OCI-M1 (cell line): ENCODE data around the gene ADGRF1.
A peak's percentile ranks its signal among the peaks of the same experiment; 100 is the strongest.
"Not testable (repeated sequence)": the region's sequence is repeated elsewhere in the genome, so short reads cannot be mapped to it uniquely, and the experiment has no call there.

ENCODE experiments used
- DNase-seq: peaks from one replicate; lab custom pipeline; 2025; lab: John Stamatoyannopoulos, UW

The ADGRF1 gene

DNA sequence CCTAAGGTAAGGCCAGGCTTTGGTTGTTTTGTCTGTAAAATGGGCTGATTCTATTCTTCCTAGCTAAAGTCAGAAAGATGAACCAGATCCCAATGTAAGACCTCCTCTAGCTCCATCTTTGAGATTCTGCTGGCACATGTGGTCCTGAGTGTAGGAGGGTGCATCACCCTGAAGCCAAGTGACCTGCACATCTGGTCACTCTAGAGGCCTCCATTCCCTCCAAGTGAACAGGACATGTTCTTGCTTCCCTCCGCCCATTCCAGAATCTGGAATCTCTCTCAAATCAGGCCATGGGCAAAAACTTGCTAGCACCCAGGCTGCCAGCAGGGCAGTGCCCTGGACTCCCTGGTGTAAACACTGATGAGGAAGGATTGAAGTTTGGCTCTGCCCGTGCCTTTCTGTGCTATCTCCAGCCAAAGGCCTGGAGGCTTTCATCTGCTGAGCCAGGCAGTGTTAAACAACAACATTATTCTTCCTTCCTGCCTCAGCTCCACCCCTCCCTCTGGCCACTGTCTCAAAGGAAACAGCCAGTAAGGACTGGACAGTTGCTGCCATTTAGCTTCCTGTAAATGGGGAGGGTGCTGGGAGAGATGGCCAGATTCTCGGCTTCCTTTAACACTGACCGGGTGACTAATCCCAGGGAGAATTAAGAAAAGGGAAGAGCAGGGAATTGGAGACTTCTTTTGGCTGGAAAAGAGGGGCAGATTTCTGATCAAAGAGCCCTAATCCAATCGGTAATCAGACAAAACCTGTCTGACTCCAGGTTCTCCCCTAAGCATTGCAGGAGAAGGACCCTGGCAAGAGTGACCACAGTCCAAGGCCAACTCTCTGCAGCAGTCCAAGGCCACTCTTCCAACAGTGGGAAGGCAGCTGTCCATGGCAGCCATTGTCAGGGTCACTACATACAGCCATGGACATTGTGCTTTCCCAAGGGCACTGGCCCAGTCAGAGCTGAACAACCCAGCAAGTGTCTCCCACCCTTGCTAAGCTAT lies 19.5 kb upstream of the ADGRF1 start:
- no peak for DNase-seq

DNA sequence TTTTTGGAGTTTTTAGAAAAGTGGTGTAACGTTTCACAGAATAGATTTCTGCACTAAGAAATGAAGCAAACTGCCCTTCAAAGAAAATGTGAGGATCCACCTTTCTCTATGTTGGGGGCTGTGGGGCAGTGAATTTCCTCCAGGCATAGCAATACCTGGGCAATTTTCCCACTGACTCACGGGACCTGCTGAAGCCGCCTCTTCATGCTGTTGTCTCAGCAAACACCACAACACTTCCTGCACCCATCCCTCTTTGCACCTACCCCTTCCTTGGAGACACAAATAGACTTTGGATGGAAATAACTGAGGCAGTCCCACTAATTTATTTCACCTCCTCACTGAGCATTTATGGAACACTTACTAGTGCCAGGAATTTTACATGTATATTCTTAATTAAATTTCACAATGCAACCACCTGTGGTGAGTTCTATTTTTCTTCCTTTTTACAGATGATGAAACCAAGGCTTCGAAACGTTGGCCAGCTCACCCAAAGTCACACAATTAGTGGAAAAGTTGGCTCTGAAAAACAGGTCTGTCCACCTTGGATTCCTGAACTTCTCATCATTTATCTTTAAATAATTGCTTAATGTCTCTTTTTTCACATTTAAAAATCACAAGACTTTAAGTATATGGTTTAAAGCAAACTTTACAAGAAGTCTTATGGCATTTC lies 17.2 kb upstream of the ADGRF1 start:
- DNase-seq, result no peak

DNA sequence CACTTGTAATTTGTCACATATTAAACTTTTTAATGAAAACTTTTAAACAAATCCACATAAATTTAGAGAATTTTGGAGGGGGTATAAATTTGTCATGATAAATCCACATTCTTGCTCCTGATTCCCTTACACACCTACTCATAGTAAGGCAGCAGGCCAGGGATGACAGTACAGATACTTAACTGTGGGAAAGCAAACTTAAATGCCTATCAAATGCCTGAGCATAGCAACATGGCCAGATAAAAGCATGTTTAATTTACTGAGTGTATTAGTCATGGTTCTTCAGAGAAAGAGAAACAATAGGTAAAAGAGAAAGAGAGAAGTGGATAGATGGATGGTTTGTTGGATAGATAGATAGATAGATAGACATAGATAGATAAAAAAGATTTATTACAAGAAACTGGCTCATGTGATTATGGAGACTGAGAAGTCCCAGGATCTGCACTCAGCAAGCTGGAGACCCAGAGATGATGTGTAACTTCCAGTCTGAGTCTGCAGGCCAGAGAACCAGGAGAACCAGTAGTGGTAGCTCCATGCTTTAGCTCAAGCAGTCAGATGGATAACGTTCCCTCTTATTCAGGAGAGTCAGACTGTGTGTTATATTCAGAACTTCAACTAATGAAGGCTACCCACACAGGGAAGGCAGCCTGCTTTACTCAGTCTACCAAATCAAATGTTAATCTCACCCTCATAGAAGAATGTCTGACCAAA lies 15.9 kb upstream of the ADGRF1 start:
- DNase-seq, result no peak

DNA sequence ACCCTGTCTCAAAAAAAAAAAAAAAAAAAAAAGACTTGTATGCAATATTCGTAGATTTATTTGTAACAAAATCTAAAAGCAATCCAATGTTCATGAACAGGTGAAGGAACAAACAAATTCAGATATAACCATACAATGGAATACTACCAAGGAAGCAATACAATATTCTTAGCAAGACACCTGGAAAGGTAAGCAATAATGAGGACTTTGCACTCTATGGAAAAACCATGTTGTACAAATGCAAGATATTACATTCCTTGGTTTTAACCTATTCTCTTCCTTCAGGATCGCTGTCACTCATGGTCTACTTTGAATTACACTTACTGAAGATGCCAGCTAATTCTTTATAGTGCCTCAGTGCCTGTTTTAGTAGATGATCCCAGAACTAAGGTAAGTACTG lies 14.7 kb upstream of the ADGRF1 start:
- DNase-seq, result no peak

DNA sequence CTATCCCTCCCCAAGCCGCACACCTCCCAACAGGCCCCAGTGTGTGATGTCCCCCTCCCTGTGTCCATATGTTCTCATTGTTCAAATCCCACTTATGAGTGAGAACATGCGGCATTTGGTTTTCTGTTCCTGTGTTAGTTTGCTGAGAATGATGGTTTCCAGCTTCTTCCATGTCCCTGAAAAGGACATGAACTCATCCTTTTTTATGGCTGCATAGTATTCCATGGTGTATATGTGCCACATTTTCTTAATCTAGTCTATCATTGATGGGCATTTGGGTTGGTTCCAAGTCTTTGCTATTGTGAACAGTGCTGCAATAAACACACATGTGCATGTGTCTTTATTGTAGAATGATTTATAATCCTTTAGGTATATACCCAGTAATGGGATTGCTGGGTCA lies 12.2 kb upstream of the ADGRF1 start:
- DNase-seq, result not testable (repeated sequence)

DNA sequence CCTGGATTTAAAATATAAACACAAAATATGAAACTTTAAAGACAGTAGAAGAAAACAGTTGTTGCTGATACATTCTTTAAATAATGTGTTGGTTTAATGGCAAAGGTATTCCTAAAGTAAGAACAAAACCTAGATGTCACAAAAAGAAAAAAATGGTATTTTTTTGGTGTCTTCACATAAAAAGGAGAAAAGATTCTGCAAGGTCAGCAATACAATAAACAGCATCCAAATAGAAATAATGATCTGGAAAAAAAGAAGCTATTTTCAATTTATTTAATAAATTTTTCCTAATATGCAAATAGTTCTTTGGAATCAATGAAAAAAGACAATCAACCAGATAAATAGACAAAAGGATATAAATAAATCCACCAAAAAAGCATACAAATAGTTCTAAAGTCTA lies 6.5 kb upstream of the ADGRF1 start:
- no peak for DNase-seq

DNA sequence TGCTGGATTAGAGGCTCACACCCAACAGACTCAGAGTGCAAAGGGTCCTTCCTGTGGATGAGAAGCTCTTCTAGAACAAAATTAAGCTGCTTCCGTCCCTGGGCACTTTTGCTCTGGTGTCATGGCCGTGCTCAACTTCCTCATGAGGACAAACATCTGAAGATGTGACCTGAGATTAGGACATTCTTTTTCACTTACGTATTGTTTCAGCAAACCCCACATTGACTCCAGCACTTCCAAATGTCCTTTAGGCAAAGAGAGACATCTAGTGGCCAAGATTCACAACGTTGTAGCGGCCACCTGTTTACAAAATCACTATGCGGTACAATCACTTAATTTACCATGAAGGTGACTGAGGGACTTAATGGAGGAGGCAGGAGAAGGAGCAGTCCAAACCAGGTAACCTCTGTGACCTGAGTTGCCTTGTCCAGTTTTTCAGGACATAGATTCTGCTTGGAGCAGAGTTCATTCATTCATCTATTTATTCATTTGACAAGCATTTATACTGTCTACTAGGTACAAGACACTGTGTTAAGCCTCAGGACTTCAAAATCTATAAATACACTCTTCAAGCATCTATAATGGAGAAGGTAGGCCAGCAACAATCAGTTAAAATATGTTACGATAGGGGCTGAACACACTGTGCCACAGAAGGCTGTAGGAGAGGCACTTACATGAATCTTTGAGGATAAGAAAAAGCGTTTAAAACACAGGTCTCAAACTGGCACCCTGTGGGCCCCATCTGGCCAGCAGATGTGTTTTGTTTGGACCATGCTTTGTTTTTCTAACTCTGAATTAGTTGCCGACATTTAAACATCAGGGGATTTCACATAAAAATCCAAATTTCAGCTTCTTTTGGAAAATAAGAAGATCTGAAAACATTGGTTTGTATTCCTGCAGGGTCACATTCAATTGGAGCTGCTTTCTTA lies 5.6 kb upstream of the ADGRF1 start:
- peak; percentile 86 for DNase-seq

DNA sequence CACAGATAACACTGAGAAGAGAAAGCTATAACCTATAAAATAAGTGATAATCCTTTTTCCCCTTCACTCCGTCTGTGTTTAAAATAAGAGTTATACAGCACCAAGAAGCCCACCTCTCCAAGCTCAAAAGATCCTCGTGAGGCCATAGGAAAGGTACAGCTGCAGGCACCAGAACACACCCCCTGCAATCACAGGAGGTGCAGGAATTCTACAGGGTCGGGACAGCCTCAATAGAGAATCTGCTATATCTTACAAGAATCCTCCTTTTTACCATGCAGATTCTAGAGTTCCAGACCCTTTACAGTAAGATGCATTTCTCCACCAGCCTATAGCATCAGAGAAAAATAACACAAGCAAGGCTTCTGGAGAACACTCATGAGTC lies 5.0 kb upstream of the ADGRF1 start:
- DNase-seq, result no peak

DNA sequence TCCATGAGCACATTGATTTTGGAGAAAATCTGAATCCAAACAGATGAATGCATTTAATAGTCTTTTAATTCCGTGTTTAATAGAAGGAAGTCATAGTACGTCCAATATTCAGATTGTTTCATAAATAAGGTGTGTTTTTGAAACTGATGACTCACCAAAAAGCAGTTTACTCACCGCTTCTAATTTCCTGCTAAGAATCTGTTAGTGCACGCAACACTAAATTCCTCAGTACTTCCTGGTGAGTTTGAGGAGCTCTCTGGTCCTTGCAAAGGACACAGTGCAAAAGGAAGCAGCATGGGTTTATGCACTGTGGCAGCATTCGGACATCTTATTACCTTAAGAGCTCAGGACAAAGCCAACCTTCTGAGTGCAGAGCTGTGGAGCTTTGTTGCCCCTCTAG lies 2.3 kb upstream of the ADGRF1 start:
- no peak for DNase-seq

DNA sequence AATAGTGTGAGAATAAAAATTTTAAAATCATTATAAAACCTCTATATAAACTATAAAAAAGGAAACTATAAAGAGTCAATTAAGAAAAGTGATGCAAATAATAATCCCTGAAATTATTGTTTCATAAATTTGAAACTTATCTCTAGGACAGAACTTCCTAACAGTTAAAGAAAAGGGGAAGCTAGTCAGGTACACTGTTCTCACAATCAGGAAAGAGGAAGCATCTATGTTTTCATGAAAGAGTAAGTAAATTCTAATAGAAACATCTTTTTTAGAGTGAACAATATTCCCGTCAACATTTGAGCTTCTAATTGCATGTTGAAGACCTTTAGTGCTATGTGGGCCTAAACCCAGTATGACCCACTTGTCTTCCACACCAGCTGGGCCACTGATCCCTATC lies 1.2 kb upstream of the ADGRF1 start:
- DNase-seq, result peak; percentile 43

DNA sequence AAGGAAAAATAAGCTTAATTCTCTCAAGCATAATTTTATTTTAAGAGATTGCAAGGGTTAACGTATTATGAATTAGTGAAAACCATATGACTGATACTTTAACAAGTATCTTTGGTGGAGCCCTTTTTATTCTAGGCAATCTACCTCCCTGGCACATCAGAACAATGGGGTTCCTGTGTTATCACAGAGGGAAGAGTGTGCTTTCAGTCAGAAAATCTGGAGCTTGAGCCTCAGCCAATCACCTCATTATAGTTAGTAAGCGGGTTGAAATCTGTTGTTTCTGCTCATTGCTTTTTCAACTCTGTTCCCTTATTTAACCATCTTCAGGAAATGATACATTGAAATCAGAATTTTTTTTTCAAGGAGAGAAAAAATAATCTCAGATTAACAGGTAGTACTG lies 391 bp downstream of the ADGRF1 start:
- DNase-seq, result no peak

DNA sequence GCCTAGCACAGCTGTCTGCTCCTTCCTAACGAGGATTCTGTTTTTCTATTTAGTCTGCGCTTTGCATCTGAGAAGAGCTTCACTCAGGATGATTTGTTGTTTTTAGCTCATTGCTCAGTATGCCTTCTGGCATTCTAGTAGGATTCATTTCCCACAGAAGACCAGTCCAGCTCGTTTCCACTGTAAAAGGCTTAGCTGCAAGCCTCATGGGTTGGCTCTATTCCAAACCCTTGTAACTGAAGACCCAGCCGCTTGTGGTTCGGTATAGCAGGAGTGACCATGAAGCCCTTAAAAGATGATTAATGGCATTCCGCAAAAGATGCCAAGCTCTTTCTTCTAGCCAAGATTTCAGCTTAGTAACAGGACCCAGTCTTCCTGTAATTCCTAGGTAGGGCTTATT lies 7.2 kb downstream of the ADGRF1 start:
- peak; percentile 28 for DNase-seq

DNA sequence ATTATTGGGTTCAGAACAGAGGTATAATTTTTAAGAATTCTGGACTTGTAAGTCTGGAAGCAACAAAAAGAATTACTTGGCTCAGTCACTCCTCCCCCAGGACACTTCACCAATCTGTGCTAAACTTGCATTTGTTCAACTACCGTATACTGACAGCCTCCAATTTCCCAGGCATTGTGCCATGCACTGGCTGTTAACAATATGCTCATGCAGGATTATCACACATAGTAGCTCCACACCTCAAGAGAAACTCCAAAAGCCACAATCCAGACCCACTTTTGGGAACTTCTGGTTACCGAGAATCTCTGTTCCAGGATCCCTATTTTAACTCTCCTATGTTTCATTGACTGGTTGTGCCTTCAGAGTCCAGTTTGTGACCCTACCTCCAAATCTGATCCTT lies 7.7 kb downstream of the ADGRF1 start:
- DNase-seq, result no peak

DNA sequence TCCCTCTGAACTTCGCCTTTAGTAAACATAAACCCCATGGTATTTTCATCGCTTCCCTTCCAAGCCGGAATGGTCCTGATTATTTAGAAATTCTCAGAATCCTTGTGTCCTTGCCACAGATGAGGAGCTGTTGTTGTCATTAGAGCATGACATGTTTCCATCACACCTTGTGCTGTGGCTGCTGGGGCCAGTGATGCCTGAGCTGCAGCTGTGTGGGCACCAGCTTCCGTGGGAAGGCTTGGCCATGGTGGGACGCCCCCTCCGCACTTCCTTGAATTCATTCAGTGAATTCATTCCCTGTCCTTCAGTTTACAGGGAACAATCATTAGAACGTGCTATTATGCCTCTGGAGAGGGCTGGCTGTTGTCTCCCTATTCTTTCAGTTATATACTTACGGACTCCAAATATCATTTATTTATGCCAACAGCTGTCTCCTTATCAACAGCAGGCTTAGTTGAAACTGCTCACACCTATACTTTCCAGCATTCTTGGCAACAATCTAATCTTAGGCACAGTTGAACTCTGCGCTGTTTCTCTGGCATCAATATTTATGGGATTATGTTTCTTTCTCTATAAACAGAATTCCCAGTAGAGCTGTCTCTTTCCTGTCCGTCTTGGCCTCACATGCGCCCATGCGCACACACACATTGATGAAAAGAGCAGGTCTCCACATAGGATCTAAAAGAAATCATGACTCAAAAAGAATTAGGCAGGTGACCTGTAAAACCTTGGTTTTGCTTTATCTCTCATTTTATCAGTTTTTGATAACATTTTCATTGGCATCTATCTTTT lies 9.0 kb downstream of the ADGRF1 start:
- no peak for DNase-seq

DNA sequence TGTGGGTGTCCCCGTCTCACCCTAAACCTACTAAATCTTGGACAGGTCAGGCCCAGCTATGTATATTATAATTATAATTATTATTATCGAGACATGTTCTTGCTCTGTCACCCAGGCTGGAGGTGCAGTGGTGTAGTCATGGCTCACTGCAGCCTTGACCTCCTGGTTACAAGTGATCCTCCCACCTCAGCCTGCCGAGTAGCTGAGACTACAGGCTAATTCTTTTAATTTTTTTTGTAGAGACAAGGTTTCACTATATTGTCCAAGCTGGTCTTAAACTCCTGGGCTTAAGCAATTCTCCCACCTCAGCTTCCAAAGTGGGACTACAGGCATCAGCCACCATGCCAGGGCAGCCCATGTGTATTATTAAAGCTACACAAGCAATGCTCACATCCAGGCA lies 10.5 kb downstream of the ADGRF1 start:
- no peak for DNase-seq

DNA sequence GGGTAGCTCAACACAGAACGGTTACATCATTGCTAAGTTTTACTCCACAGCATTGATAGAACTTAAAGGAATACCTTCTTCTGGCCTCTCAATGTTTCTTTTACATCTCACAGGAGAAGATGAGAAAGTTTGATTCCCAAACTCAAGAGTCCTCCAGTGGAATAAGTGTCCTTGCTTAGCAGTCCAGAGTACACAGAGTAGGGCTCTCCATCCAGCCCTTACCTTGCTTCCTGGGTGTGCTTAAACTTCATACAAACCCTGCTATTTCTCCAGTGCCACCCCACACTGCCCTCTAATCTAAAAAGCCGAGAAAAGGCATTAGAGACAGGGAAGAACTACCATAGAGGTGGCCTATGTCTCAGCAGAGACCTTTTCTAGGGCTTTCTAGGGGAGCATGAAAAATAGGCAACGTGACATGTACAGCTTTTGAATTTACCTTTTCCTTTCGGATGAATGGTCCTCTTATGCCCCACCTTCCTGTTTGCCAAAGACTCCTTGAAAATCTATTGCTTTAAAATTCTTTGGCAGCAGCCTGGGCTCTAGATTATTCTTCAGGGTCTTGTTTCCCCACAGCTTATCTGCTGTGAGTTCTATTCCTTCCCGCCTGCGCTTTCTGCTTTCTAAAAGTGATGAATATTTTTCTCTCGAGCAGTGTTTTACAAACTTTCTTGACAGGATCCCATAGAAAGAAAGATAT lies 12.1 kb downstream of the ADGRF1 start:
- DNase-seq, result no peak

DNA sequence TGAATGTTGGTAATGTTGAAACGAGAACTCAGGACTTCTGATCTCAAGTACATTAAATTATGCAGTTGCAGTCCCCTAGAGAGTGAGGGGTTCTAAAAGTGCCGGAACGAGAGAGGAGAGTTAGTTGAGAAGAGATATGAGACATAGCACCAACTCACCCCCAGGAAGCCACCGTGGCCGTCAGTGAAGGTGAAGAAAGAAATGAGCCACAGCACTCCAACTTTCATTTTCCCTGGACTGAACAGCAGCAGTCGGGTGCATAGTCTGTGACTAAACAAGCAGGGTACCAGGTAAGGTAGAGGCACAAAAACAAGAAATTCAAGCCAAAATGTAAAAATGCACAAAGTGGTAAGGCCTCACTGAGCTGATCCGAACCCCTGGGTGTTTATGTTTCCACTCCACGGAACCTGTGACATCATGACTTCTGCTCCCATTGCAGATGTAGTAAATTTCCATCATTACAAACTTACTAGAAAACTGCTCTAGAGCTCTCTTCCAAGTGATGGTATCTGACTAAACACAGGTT lies 13.2 kb downstream of the ADGRF1 start:
- no peak for DNase-seq

DNA sequence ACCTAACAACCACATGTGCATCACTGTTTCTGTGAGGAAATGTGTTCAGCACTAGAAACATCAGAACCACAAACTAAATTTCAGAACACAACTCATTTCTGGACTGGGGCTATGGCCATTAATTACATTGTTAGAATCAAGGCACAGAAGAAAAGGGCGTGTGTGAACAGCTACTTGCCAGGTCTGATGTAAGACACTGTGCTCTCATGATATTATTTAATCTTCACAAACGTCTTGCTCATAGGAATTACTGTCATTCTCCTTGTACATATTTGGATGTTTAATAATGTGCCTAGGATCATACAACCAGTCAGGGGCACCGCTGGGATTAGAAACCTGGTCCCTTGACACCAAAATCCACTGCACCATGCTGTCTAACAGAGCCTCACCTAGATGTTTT lies 14.8 kb downstream of the ADGRF1 start:
- DNase-seq, result no peak

DNA sequence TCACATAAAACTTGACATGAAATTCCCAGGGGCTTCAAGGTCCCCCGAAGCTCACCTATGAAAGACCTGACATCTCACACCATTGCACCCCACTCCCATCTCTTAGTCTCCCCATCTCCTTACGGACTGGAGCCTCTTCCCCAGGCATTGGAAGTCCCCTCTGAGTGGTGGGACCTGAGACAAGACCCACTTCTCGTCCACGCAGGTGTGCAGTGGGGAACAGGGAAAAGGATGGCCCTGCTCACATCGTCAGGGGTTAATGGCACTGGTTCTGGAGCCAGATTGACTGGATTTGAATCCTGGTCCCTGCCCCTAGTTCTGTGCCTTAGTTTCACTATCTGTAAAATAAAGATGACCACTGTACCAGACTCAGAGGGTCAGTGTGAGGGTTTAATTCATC lies 15.5 kb downstream of the ADGRF1 start:
- no peak for DNase-seq

DNA sequence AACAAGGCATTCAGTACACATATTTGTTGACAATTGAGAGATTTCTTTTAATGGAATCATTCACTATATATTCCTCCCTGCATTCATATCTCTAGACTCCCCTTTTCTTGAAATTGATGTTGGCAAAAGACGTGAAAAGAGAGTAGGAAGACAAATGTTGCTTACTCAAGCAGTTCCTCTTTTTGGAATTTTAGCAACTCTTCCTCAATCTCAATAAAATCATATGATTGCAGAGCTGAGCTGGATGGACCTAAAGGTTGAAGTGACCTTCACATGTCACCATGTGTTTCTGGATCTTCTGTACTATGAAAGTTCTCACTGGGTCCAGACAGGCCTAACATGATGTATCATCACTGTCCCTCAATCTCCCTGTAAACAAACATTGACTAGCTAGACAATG lies 18.6 kb downstream of the ADGRF1 start:
- peak; percentile 21 for DNase-seq
